GM18868 (cell line): Measurements from ENCODE around the gene DUS2.
"Not testable (repeated sequence)": the region's sequence is repeated elsewhere in the genome, so short reads cannot be mapped to it uniquely, and the experiment has no call there.

ENCODE experiments used
- ATAC-seq: cut with Tn5 transposase; IDR thresholded peaks from one replicate; pipeline ENCODE4 v1.9.1; 2021; ENCODE audit warnings: mild to moderate bottlenecking, moderate library complexity; ENCODE audit not compliant: unreplicated experiment

Gene DUS2

GRCh38 chr16:68089067-68089466, 66.0 kb downstream of the DUS2 start:
- no peak for ATAC-seq

DNA sequence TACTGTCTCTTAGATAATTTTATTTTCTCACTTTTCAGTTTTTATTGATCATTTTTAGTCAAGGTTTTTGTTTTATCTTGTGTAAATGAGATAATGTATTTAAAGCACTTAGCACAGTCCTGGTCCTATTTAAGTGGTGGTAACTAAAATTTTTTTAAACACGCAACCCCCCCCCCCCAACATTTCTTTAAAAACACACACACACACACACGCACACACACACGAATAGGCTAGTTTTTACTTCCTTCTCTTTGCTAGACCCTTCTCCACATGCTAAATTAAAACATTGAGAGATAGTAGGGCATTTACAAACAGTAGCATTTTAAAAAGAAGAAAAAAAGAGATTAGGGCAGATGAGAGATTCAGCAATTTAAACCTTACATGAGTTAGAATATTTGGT, 67.0 kb downstream of the DUS2 start:
- ATAC-seq: no peak

GRCh38 chr16:68090533-68090932, 67.4 kb downstream of the DUS2 start:
- ATAC-seq: no peak

- ATAC-seq: no peak
Observed at GRCh38 chr16:68091380-68092261, 68.5 kb downstream of the DUS2 start.

- ATAC-seq: not testable (repeated sequence)
Observed at GRCh38 chr16:68092275-68092674, 69.2 kb downstream of the DUS2 start.

DNA sequence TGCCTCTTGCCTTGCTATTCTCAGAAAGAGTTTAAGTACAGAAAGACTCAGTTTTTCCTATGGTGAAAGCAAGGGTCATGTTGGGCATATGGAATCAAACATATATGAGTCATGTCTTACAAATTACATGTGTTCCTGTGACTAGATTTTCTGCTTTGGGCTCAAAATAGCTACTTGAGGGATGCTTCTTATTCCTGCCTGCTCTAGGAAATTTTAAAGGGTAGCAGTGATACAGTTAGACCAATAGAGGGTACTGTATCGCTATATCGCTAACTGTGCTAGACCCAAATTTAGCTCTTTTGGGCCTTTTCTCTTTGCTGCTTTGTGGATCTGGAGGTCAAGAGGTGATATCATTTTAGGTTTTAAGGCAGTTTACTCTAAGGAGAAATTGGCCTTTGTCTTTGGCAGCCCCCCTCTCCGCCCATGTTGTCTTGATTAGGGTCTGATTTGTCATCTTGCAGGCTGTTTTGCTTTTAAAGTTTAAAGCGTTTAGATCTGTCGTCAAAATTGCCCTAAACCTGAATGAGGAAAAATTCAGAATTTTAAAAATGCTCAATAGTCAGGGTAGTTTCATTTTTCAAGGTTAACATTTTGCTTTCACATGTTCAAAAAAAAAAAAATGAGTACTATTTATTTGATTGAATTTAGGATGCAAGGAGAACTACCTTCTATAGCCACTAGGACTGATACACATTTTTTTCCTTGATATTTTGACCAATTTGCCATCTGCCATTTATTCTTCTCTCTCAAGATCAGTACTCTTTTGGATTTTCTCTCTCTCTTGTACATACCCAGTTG, 70.9 kb downstream of the DUS2 start:
- no peak for ATAC-seq

GRCh38 chr16:68094614-68094934, 71.5 kb downstream of the DUS2 start:
- no peak for ATAC-seq

GRCh38 chr16:68096491-68096890, 73.4 kb downstream of the DUS2 start:
- ATAC-seq: no peak

- ATAC-seq: no peak
Observed at GRCh38 chr16:68097088-68097487, 74.0 kb downstream of the DUS2 start.

DNA sequence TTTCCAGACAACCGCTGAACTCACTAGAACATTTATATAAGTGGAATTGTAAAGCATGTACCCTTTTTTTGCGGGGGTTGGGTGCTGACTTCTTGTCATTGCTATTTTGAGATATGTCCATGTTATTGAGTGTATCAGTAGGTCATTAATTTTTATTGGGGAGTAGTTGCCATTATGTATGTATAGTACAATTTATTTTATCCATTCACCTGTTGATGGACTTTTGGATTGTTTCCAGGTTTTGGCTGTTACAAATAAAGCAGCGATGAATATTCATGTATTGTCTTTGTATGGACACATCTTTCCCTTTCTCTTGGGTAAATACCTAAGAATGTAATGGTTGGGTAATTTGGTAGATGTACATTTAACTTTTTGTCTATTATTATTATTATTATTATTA, 74.8 kb downstream of the DUS2 start:
- no peak for ATAC-seq

GRCh38 chr16:68100488-68100887, 77.4 kb downstream of the DUS2 start:
- ATAC-seq: no peak

- ATAC-seq: no peak
Observed at GRCh38 chr16:68105611-68106010, 82.5 kb downstream of the DUS2 start.

GRCh38 chr16:68107230-68107928, 84.3 kb downstream of the DUS2 start:
- not testable (repeated sequence) for ATAC-seq

GRCh38 chr16:68109156-68109555, 86.1 kb downstream of the DUS2 start:
- ATAC-seq: not testable (repeated sequence)

DNA sequence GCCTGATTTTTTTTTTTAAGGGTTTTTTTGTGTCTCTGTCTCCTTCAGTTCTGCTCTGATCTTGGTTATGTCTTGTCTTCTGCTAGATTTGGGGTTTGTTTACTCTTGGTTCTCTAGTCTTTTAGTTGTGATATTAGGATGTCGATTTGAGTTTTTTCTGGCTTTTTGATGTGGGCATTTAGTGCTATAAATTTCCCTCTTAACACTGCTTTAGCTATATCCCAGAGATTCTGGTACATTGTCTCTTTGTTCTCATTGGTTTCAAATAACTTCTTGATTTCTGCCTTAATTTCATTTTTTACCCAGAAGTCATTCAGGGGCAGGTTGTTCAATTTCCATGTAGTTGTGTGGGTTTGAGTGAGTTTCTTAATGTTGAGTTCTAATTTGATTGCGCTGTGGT, 87.5 kb downstream of the DUS2 start:
- not testable (repeated sequence) for ATAC-seq

- ATAC-seq: no peak
Observed at GRCh38 chr16:68111379-68111778, 88.3 kb downstream of the DUS2 start.

- ATAC-seq: no peak
Observed at GRCh38 chr16:68113059-68113761, 90.1 kb downstream of the DUS2 start.

DNA sequence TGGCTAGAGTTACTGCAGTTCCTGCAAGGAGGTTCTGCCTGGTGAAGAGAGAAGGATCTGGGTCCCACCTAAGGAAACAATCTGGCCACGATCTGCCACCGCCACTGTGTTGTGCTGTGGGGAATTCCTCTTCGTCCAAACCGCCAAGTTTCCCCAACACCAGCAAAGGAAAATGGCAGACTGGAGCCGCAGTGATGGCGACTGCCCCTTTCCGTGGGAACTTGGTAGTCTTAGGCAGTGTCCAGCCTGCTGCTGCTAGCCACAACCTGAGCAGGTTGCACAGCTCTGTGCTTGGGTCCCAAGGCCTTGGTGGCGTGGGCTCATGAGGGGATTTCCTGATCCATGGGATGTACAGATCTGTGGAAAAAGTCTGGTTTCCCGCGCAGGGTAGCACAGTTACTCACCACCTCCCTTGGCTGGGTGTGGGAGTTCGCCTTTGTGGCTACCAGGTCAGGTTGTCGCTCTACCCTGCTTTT, 90.7 kb downstream of the DUS2 start:
- ATAC-seq: no peak

DNA sequence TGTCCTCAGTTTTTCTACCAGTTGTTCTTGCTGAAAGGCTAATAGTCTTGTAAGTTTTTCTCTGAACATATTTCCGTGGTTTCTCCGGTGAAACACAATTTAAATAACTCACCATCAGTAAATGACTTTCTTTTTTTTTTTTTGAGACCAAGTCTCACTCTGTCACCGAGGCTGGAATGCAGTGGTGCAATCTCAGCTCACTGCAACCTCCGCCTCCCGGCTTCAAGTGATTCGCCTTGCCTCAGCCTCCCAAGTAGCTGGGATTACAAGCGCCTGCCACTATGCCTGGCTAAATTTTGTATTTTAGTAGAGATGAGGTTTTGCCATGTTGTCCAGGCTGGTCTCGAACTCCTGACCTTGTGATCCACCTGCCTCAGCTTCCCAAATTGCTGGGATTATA, 91.9 kb downstream of the DUS2 start:
- not testable (repeated sequence) for ATAC-seq

GRCh38 chr16:68115851-68116250, 92.8 kb downstream of the DUS2 start:
- no peak for ATAC-seq
